ENCODE results near the gene NR5A1.

GRCh38 chr9:124468061-124468740 lies 39.0 kb downstream of the NR5A1 start:
- TF ChIP-seq CTCF (IDR thresholded peaks at IDR 0.05; ENCODE audit: low read length), result no peak
- TF ChIP-seq EZH2 (optimal IDR thresholded peaks at IDR 0.05; ENCODE audit: low read depth, low read length), result no peak
- no peak for TF ChIP-seq EZH2phosphoT487 (IDR thresholded peaks at IDR 0.05; ENCODE audit: low read length)
